Osteocyte (in vitro differentiated cells): ENCODE data around the gene TAGAP. TPM values are rescaled to one million over a fixed set of nuclear protein-coding genes. Genes with fewer than 3 reads are reported as not detected.

Source experiments
- DNase-seq: peaks from one replicate; pipeline ENCODE4 v3.0.0; 2021; ENCODE audit warnings: mixed read lengths; ENCODE audit not compliant: unreplicated experiment; ENCODE audit errors: extremely low spot score
- H3K27ac Mint-ChIP-seq: one replicate; pipeline ENCODE4 v1.8.0; 2021; ENCODE audit warnings: mild to moderate bottlenecking, mixed read lengths; ENCODE audit not compliant: unreplicated experiment
- H3K27me3 Mint-ChIP-seq: one replicate; pipeline ENCODE4 v1.8.0; 2021; ENCODE audit warnings: mixed read lengths; ENCODE audit not compliant: unreplicated experiment
- H3K36me3 Mint-ChIP-seq: one replicate; pipeline ENCODE4 v1.8.0; 2021; ENCODE audit warnings: mixed read lengths; ENCODE audit not compliant: unreplicated experiment
- H3K4me1 Mint-ChIP-seq: one replicate; pipeline ENCODE4 v1.8.0; 2021; ENCODE audit warnings: mixed read lengths; ENCODE audit not compliant: unreplicated experiment
- H3K4me3 Mint-ChIP-seq: one replicate; pipeline ENCODE4 v1.8.0; 2021; ENCODE audit warnings: mild to moderate bottlenecking, moderate library complexity, mixed read lengths; ENCODE audit not compliant: unreplicated experiment
- H3K9me3 Mint-ChIP-seq: one replicate; pipeline ENCODE4 v1.8.0; 2021; ENCODE audit warnings: mixed read lengths; ENCODE audit not compliant: unreplicated experiment
- CTCF ChIP-seq: fragments of 200-600 bp; sonication (generic); IDR thresholded peaks from 2 replicates; pipeline ENCODE4 v1.5.0; 2021; ENCODE audit warnings: antibody characterized with exemption, mild to moderate bottlenecking, moderate library complexity
- total RNA-seq: library from RNA; stranded (reverse); gene quantifications from 2 replicates; pipeline ENCODE4 v1.2.1, GENCODE V29; 2021

TAGAP gene
- total RNA-seq, 1 donor from 2014 or later: not detected

DNA sequence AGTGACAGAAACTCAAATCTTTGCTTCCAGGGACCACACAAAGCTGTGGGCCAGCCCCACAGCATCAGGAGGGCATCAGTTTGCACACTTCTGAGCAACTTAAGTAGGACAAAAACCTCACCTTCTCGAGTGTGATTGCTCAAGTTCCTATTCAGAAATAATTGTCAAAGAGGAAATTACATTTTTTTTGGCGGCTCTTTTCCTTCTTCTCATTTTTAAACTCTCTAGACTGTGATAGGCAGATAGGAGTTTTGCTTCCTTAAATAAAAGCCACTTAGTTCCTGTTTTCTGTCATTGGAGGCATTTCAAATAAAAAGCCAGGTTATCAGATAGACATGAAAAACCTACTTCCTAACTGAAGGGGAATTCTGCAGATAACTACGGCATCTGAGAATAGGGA is 11.2 kb upstream of the TAGAP start:
- Mint-ChIP-seq H3K27me3 (peaks cover 33% of the 10 kb centered on the region), H3K36me3 (no peaks in the 10 kb centered on the region), H3K4me1 (no peaks in the 10 kb centered on the region), H3K9me3 (no peaks in the 10 kb centered on the region), H3K27ac (no peak overlapping the region), H3K4me3 (no peak overlapping the region)
- no peak for DNase-seq
- TF ChIP-seq CTCF: no peak

- DNase-seq: peak; percentile 53
- Mint-ChIP-seq H3K9me3 (no peaks in the 10 kb centered on the region), H3K27ac (no peak overlapping the region), H3K4me3 (no peak overlapping the region), H3K36me3 (no peaks in the 10 kb centered on the region), H3K4me1 (no peaks in the 10 kb centered on the region), H3K27me3 (peaks cover 28% of the 10 kb centered on the region)
- TF ChIP-seq CTCF: no peak
Measured at GRCh38 chr6:159053781-159054398, 9.1 kb upstream of the TAGAP start.

- no peak overlapping the region for H3K4me3 Mint-ChIP-seq
- no peaks in the 10 kb centered on the region for H3K36me3 Mint-ChIP-seq
- no peak overlapping the region for H3K27ac Mint-ChIP-seq
- H3K27me3 Mint-ChIP-seq: peaks cover 32% of the 10 kb centered on the region
- DNase-seq: no peak
- no peak for TF ChIP-seq CTCF
- no peaks in the 10 kb centered on the region for H3K4me1 Mint-ChIP-seq
- H3K9me3 Mint-ChIP-seq: no peaks in the 10 kb centered on the region
Measured at GRCh38 chr6:159052720-159053119, 7.9 kb upstream of the TAGAP start.

GRCh38 chr6:159047891-159048685 is 3.3 kb upstream of the TAGAP start:
- TF ChIP-seq CTCF: no peak
- Mint-ChIP-seq H3K4me3 (no peak overlapping the region), H3K27me3 (peaks cover 43% of the 10 kb centered on the region), H3K9me3 (no peaks in the 10 kb centered on the region), H3K27ac (no peak overlapping the region), H3K36me3 (no peaks in the 10 kb centered on the region), H3K4me1 (no peaks in the 10 kb centered on the region)
- no peak for DNase-seq

- TF ChIP-seq CTCF: no peak
- peaks cover 45% of the 10 kb centered on the region for H3K27me3 Mint-ChIP-seq
- no peaks in the 10 kb centered on the region for H3K36me3 Mint-ChIP-seq
- no peak overlapping the region for H3K4me3 Mint-ChIP-seq
- no peak for DNase-seq
- peaks cover 6% of the 10 kb centered on the region for H3K4me1 Mint-ChIP-seq
- no peaks in the 10 kb centered on the region for H3K9me3 Mint-ChIP-seq
- H3K27ac Mint-ChIP-seq: no peak overlapping the region
Measured at GRCh38 chr6:159045801-159046200, 1.0 kb upstream of the TAGAP start.
